Islet precursor cell (in vitro differentiated cells): Measurements from ENCODE around the gene SPTLC3.

Experiments used
- DNase-seq: peaks from one replicate; pipeline ENCODE4 v3.0.0-alpha.2; 2018

The SPTLC3 gene

GRCh38 chr20:13205425-13205824, 196.7 kb downstream of the SPTLC3 start:
- no peak for DNase-seq

- DNase-seq: no peak
These were observed 197.2 kb downstream of the SPTLC3 start for GRCh38 chr20:13205848-13206434.

GRCh38 chr20:13207016-13207415, 198.2 kb downstream of the SPTLC3 start:
- DNase-seq: no peak

GRCh38 chr20:13211956-13212618, 203.3 kb downstream of the SPTLC3 start:
- no peak for DNase-seq

- DNase-seq: no peak
These were observed 204.0 kb downstream of the SPTLC3 start for GRCh38 chr20:13212750-13213149.

GRCh38 chr20:13213335-13213734, 204.6 kb downstream of the SPTLC3 start:
- no peak for DNase-seq

GRCh38 chr20:13216533-13216932, 207.8 kb downstream of the SPTLC3 start:
- DNase-seq: no peak
